Measurements from ENCODE around the gene DMXL2.

The DMXL2 gene

GRCh38 chr15:51622604-51623370, at the start of gene DMXL2:
Gene DMXL2, minus strand, starts transcription at chr15:51622771. Its CDS starts 226 bp downstream, at chr15:51622545.
- peaks cover 6% of the 10 kb centered on the region for H3K27me3 Mint-ChIP-seq (ENCODE audit: low read depth, poor library complexity)
- no peaks in the 10 kb centered on the region for H3K9me3 Mint-ChIP-seq
- no peaks in the 10 kb centered on the region for H3K36me3 Mint-ChIP-seq (ENCODE audit: low read depth)
- TF ChIP-seq CTCF (IDR thresholded peaks at IDR 0.05), result no peak
- peaks cover 41% of the 10 kb centered on the region for H3K4me1 Mint-ChIP-seq
- H3K4me3 Mint-ChIP-seq, result peak within 1 kb of the TSS; percentile 97
- H3K27ac Mint-ChIP-seq, result peak within 1 kb of the TSS; percentile 98
- peak; percentile 94 for DNase-seq

GRCh38 chr15:51672155-51672687, 49.6 kb upstream of the DMXL2 start:
- peak; percentile 23 for DNase-seq
- Mint-ChIP-seq H3K27me3 (ENCODE audit: low read depth, poor library complexity) (peaks cover 21% of the 10 kb centered on the region), H3K4me1 (peaks cover 22% of the 10 kb centered on the region), H3K9me3 (no peaks in the 10 kb centered on the region), H3K4me3 (no peak overlapping the region), H3K36me3 (ENCODE audit: low read depth) (no peaks in the 10 kb centered on the region), H3K27ac (no peak overlapping the region)
- TF ChIP-seq CTCF (IDR thresholded peaks at IDR 0.05), result no peak

GRCh38 chr15:51669381-51669780, 46.8 kb upstream of the DMXL2 start:
- H3K27me3 Mint-ChIP-seq (ENCODE audit: low read depth, poor library complexity), result peaks cover 18% of the 10 kb centered on the region
- H3K9me3 Mint-ChIP-seq, result no peaks in the 10 kb centered on the region
- TF ChIP-seq CTCF (IDR thresholded peaks at IDR 0.05), result no peak
- H3K4me3 Mint-ChIP-seq, result no peak overlapping the region
- H3K4me1 Mint-ChIP-seq, result peaks cover 22% of the 10 kb centered on the region
- DNase-seq, result no peak
- H3K27ac Mint-ChIP-seq, result no peak overlapping the region
- no peaks in the 10 kb centered on the region for H3K36me3 Mint-ChIP-seq (ENCODE audit: low read depth)

GRCh38 chr15:51668446-51668845, 45.9 kb upstream of the DMXL2 start:
- Mint-ChIP-seq H3K36me3 (ENCODE audit: low read depth) (no peaks in the 10 kb centered on the region), H3K27me3 (ENCODE audit: low read depth, poor library complexity) (peaks cover 12% of the 10 kb centered on the region), H3K4me1 (peaks cover 22% of the 10 kb centered on the region), H3K9me3 (no peaks in the 10 kb centered on the region), H3K4me3 (no peak overlapping the region), H3K27ac (no peak overlapping the region)
- DNase-seq, result no peak
- TF ChIP-seq CTCF (IDR thresholded peaks at IDR 0.05), result no peak

- no peaks in the 10 kb centered on the region for H3K36me3 Mint-ChIP-seq (ENCODE audit: low read depth)
- peaks cover 16% of the 10 kb centered on the region for H3K4me1 Mint-ChIP-seq
- H3K27me3 Mint-ChIP-seq (ENCODE audit: low read depth, poor library complexity), result peaks cover 10% of the 10 kb centered on the region
- H3K4me3 Mint-ChIP-seq, result no peak overlapping the region
- no peak for TF ChIP-seq CTCF (IDR thresholded peaks at IDR 0.05)
- H3K9me3 Mint-ChIP-seq, result no peaks in the 10 kb centered on the region
- no peak overlapping the region for H3K27ac Mint-ChIP-seq
- no peak for DNase-seq
These were observed 44.9 kb upstream of the DMXL2 start for GRCh38 chr15:51667478-51667877.

GRCh38 chr15:51661072-51661471, 38.5 kb upstream of the DMXL2 start:
- Mint-ChIP-seq H3K4me3 (no peak overlapping the region), H3K36me3 (ENCODE audit: low read depth) (no peaks in the 10 kb centered on the region), H3K9me3 (no peaks in the 10 kb centered on the region), H3K27me3 (ENCODE audit: low read depth, poor library complexity) (peaks cover 15% of the 10 kb centered on the region), H3K4me1 (no peaks in the 10 kb centered on the region), H3K27ac (no peak overlapping the region)
- no peak for TF ChIP-seq CTCF (IDR thresholded peaks at IDR 0.05)
- no peak for DNase-seq

Data from nephron progenitor cell (in vitro differentiated cells).